ENCODE results near the gene ZSCAN9.

ZSCAN9 gene

DNA sequence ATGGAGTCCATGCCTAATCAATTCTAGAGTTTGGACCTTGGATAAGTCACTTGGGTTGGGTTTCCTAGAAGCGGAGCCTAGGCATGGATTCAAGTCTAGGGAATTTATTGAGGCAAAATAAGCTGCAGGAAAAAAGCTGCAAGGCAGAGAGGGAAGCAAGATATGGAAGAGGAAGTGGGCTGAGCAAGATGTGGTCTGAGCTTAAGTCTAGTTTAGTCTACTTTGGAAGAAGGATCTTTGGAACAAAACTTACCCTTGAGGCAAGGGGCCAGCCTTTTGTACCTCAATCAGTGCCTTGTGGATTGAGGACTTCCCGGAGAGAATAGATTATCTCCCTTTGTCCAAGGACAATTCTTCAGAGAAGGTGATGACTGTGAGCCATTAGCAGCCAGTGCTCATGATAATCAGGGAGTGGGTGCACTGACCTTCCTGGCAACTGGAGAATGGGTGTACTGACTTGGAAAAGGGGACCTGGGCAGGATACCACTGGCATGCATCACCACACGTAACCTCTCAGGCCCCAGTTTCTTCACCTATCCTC is 10.9 kb downstream of the ZSCAN9 start:
- TF ChIP-seq TCF12 (IDR thresholded peaks at IDR 0.05; ENCODE audit: low read depth): no peak
- TF ChIP-seq CREB1 (IDR thresholded peaks at IDR 0.05; ENCODE audit: low read depth): no peak
- no peak for TF ChIP-seq YY1 (IDR thresholded peaks at IDR 0.05; ENCODE audit: low read depth)
- no peak for TF ChIP-seq FOXM1 (IDR thresholded peaks at IDR 0.05; ENCODE audit: borderline replicate concordance, low read depth)
- no peak for TF ChIP-seq RAD21 (IDR thresholded peaks at IDR 0.05; ENCODE audit: low read depth)
- TF ChIP-seq ZBTB7A (IDR thresholded peaks at IDR 0.05; ENCODE audit: low read depth): no peak
- TF ChIP-seq, protein P1, sequence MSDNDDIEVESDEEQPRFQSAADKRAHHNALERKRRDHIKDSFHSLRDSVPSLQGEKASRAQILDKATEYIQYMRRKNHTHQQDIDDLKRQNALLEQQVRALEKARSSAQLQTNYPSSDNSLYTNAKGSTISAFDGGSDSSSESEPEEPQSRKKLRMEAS (IDR thresholded peaks at IDR 0.05): no peak
- TF ChIP-seq EGR1 (IDR thresholded peaks at IDR 0.05): no peak
- TF ChIP-seq EP300 (IDR thresholded peaks at IDR 0.05; ENCODE audit: borderline replicate concordance): no peak
- TF ChIP-seq TAF1 (IDR thresholded peaks at IDR 0.05; ENCODE audit: low read depth): no peak
- TF ChIP-seq REST (IDR thresholded peaks at IDR 0.05; ENCODE audit: low read depth): no peak
- TF ChIP-seq CEBPB (IDR thresholded peaks at IDR 0.05): no peak

GRCh38 chr6:28239636-28240035 is 14.6 kb downstream of the ZSCAN9 start:
- no peak for TF ChIP-seq RAD21 (IDR thresholded peaks at IDR 0.05; ENCODE audit: low read depth)
- TF ChIP-seq NFIC (IDR thresholded peaks at IDR 0.05): no peak
- TF ChIP-seq, protein P1 (IDR thresholded peaks at IDR 0.05): no peak
- no peak for TF ChIP-seq CREB1 (IDR thresholded peaks at IDR 0.05; ENCODE audit: low read depth)
- TF ChIP-seq YY1 (IDR thresholded peaks at IDR 0.05; ENCODE audit: low read depth): no peak

DNA sequence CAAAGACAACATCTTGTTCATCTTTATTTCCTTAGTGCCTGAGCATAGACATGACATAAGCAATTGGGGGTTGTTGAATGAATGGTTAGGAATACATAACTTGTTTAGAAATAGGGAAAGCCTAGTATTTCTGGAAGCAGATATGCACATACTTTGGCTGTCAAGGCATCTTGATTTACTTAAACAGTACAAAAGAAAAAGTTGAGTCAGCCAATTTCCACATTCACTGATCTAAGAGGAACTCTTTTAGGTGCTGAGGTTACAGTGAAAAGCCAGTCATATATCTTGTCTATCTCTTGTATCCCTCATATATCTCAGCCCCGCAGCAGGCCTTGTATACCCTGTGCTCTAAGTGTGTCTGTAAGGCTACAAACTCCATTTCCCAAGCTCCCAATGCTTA is 15.4 kb downstream of the ZSCAN9 start:
- TF ChIP-seq EP300 (IDR thresholded peaks at IDR 0.05; ENCODE audit: borderline replicate concordance) (no peak), CEBPB (IDR thresholded peaks at IDR 0.05) (no peak), REST (IDR thresholded peaks at IDR 0.05; ENCODE audit: low read depth) (no peak), TEAD4 (IDR thresholded peaks at IDR 0.05) (no peak), NFIC (IDR thresholded peaks at IDR 0.05) (no peak), FOXM1 (IDR thresholded peaks at IDR 0.05; ENCODE audit: borderline replicate concordance, low read depth) (no peak), EGR1 (IDR thresholded peaks at IDR 0.05) (no peak), TCF12 (IDR thresholded peaks at IDR 0.05; ENCODE audit: low read depth) (no peak), CREB1 (IDR thresholded peaks at IDR 0.05; ENCODE audit: low read depth) (no peak), YY1 (IDR thresholded peaks at IDR 0.05; ENCODE audit: low read depth) (no peak), USF1 (IDR thresholded peaks at IDR 0.05) (no peak), TAF1 (IDR thresholded peaks at IDR 0.05; ENCODE audit: low read depth) (no peak), RAD21 (IDR thresholded peaks at IDR 0.05; ENCODE audit: low read depth) (no peak), ZBTB7A (IDR thresholded peaks at IDR 0.05; ENCODE audit: low read depth) (no peak)
- TF ChIP-seq, protein P1 (IDR thresholded peaks at IDR 0.05): no peak

DNA sequence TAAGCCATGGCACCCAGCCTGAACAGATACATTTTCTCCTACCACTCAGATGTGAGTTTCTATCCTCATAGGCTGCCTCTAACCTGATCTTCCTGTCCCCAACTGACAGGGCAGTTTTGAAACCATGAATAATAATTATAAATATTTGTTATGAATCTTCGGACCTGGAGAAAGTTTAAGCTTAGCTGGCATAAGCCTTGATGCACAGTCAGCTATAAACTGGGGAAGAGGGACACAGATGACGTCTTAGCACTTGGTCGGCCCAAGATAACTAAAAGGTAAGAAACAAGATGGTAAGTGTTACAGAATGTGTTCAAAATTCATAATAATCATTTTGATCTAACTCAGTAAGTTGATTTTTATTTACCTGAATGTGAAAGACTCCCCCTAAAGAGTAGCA is 18.9 kb downstream of the ZSCAN9 start:
- TF ChIP-seq USF1 (IDR thresholded peaks at IDR 0.05) (no peak), CEBPB (IDR thresholded peaks at IDR 0.05) (no peak), REST (IDR thresholded peaks at IDR 0.05; ENCODE audit: low read depth) (no peak), EGR1 (IDR thresholded peaks at IDR 0.05) (no peak), YY1 (IDR thresholded peaks at IDR 0.05; ENCODE audit: low read depth) (no peak)

All from Ishikawa (cell line).